Mucosa of descending colon (tissue), 3 donors: ENCODE results near the gene HINT2. TPM values are rescaled to one million over a fixed set of nuclear protein-coding genes. Genes with fewer than 3 reads are reported as not detected.

ENCODE experiments used
- ATAC-seq: fragments of 200-7000 bp; cut with Tn5 transposase; one replicate; pipeline ENCODE4 v1.9.1; 2020; ENCODE audit warnings: mild to moderate bottlenecking, moderate library complexity
- DNase-seq, 3 donors: peaks; one replicate each; pipeline ENCODE4 v3.0.0-alpha.2; 2020
- H3K36me3 ChIP-seq: fragments of 200-600 bp; one replicate; pipeline ENCODE4 v1.8.0; 2021; ENCODE audit warnings: low read depth, mild to moderate bottlenecking
- H3K4me1 ChIP-seq: fragments of 200-600 bp; one replicate; pipeline ENCODE4 v1.8.0; 2021; ENCODE audit warnings: low read depth, mild to moderate bottlenecking
- H3K4me3 ChIP-seq: fragments of 200-600 bp; one replicate; pipeline ENCODE4 v1.8.0; 2021; ENCODE audit warnings: mild to moderate bottlenecking
- H3K9me3 ChIP-seq: fragments of 200-600 bp; one replicate; pipeline ENCODE4 v1.8.0; 2021; ENCODE audit warnings: mild to moderate bottlenecking
- CTCF ChIP-seq: fragments of 200-600 bp; IDR thresholded peaks from one replicate; pipeline ENCODE4 v1.8.0; 2022; ENCODE audit warnings: antibody characterized with exemption, mild to moderate bottlenecking
- intact Hi-C, 2 donors: fragments of 100-400 bp; cut with DNase I in 1 of 2; cut with micrococcal nuclease in 1 of 2; formaldehyde crosslinking; loops; one replicate each; pipeline versions ENCODE4 v1.11.0 to v1.11.1; 2022; cut with DNase I, micrococcal nuclease
- total RNA-seq, 3 donors: library from RNA; stranded (reverse); fragmentation: NEBNext Ultra II Directional in 2 of 3; extraction: Animal tissue kit (Norgen Biotek cat#: 25700) in 2 of 3; gene quantifications; one replicate each; pipeline versions ENCODE4 v1.2.1 to v1.2.4, GENCODE V29; 2021 to 2023
- donor health status: DM: no; HTN: no; CAD: no; lungs with moderate emphysema.
- donor health status: DM: no; HTN: no; CAD: no.
- donor health status: DM: no; HTN: yes; CAD: no.

The HINT2 gene
- total RNA-seq, 3 donors from 2014 or later: 38.9 to 68.6 (median 54.6) TPM

GRCh38 chr9:35792024-35792813 lies 22.6 kb downstream of the HINT2 start:
- TF ChIP-seq CTCF: no peak
- H3K36me3 ChIP-seq: no peaks in the 10 kb centered on the region
- no peaks in the 10 kb centered on the region for H3K4me1 ChIP-seq
- ATAC-seq (no peak), DNase-seq (no peak)
- no peak overlapping the region for H3K4me3 ChIP-seq
- H3K9me3 ChIP-seq: no peaks in the 10 kb centered on the region
- intact Hi-C loops: loop anchor here in 1 of 2 donors (5.0 kb wide), 1 partner anchor 90 kb away; no protein-coding TSS in a partner anchor

- intact Hi-C loops: loop anchor here in 1 of 2 donors (5.0 kb wide), 1 partner anchor 91 kb away; no protein-coding TSS in a partner anchor
- Histone ChIP-seq H3K9me3 (no peaks in the 10 kb centered on the region), H3K36me3 (no peaks in the 10 kb centered on the region), H3K4me1 (no peaks in the 10 kb centered on the region), H3K4me3 (no peak within 1 kb of the TSS)
- DNase-seq (no peak), ATAC-seq (peak; percentile 26)
- no peak for TF ChIP-seq CTCF
Measured at GRCh38 chr9:35791297-35791921, 23.4 kb downstream of the HINT2 start, which contains the start of gene NPR2. TSS of gene NPR2 (plus strand) at chr9:35791591. CDS start at chr9:35792409, 818 bp downstream.

GRCh38 chr9:35790385-35791296 lies 24.2 kb downstream of the HINT2 start:
- intact Hi-C loops: loop anchor here in 1 of 2 donors (5.0 kb wide), 1 partner anchor 92 kb away; no protein-coding TSS in a partner anchor
- Histone ChIP-seq H3K4me3 (no peak overlapping the region), H3K4me1 (no peaks in the 10 kb centered on the region), H3K9me3 (no peaks in the 10 kb centered on the region), H3K36me3 (no peaks in the 10 kb centered on the region)
- TF ChIP-seq CTCF: peak; percentile 56
- DNase-seq (peak in 2 of 3 donors; percentile 47 to 74), ATAC-seq (peak; percentile 94)

GRCh38 chr9:35790025-35790384 lies 24.8 kb downstream of the HINT2 start:
- H3K4me3 ChIP-seq: no peak overlapping the region
- intact Hi-C loops: loop anchor here in 1 of 2 donors (5.0 kb wide), 1 partner anchor 92 kb away; no protein-coding TSS in a partner anchor
- H3K4me1 ChIP-seq: no peaks in the 10 kb centered on the region
- no peak for ATAC-seq
- no peak for DNase-seq
- H3K36me3 ChIP-seq: no peaks in the 10 kb centered on the region
- no peak for TF ChIP-seq CTCF
- H3K9me3 ChIP-seq: no peaks in the 10 kb centered on the region

- H3K4me1 ChIP-seq: no peaks in the 10 kb centered on the region
- no peaks in the 10 kb centered on the region for H3K36me3 ChIP-seq
- TF ChIP-seq CTCF: no peak
- no peak overlapping the region for H3K4me3 ChIP-seq
- intact Hi-C loops: loop anchor here in 1 of 2 donors (10.0 kb wide), 1 partner anchor 95 kb away; no protein-coding TSS in a partner anchor
- no peak for DNase-seq
- H3K9me3 ChIP-seq: no peaks in the 10 kb centered on the region
- no peak for ATAC-seq
Measured at GRCh38 chr9:35789541-35789940, 25.3 kb downstream of the HINT2 start.
